DLD1 (cell line): ENCODE data around the gene FAM72C.
"Not testable (repeated sequence)": the region's sequence is repeated elsewhere in the genome, so short reads cannot be mapped to it uniquely, and the experiment has no call there.

ENCODE experiments used
- in situ Hi-C: cut with HindIII; loops from 2 replicates; pipeline ENCODE4 v1.10.0; 2017; ENCODE audit warnings: low sequenced_read_pairs

The FAM72C gene

DNA sequence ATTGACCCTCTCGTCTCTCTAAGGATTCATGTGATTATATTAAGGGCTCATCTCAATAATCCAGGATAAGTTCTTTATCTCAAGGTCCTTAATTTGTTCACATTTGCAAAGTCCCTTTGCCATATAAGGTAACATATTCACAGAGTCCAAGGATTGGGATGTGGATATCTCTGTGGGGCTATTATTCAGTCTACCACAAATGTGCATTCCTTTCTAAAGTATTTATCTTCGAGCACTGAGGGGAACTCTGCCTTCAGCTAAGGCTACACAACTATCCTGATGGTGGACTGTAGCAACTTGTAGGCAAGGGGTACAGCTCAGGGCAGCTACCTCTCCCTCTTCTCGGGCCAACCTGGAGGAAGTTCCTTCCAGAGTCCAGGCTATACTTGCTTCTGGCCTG lies 53.2 kb downstream of the FAM72C start:
- in situ Hi-C loops = not testable (repeated sequence)

DNA sequence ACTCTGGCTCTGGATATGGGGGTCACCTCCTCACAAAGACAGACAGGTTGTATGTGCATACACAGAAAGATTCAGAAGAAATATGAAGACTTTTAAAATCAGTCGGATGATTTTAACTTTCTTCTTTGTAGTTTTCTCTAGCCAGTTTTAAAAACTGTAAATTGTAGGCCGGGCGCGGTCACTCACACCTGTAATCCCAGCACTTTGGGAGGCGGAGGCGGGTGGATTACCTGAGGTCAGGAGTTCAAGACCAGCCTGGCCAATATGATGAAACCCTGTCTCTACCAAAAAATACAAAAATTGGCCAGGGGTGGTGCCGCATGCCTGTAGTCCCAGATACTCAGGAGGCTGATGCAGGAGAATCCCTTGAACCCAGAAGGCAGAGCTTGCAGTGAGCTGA lies 58.1 kb downstream of the FAM72C start:
- in situ Hi-C loops = not testable (repeated sequence)
